ENCODE measurements around the gene RINL.
"Not testable (repeated sequence)": the region's sequence is repeated elsewhere in the genome, so short reads cannot be mapped to it uniquely, and the experiment has no call there.

- not testable (repeated sequence) for TF ChIP-seq EP300 (IDR thresholded peaks at IDR 0.05; ENCODE audit: borderline replicate concordance in 1 of 2, low read depth in 1 of 2, low read length in 1 of 2); CTCF (IDR thresholded peaks at IDR 0.05)
These were observed 23.1 kb downstream of the RINL start for GRCh38 chr19:38854961-38855360.
